A673 (cell line): Measurements from ENCODE around the gene TCL1B.

Experiments
- CTCF ChIP-seq: fragments of 300-800, 200-600 bp; sonication (generic); conservative IDR thresholded peaks from 2 replicates; pipeline ENCODE4 v1.5.1; 2017; ENCODE audit warnings: low read depth, mild to moderate bottlenecking, antibody characterized with exemption, low read length, moderate library complexity, mixed read lengths
- EZH2 ChIP-seq: fragments of 200-600 bp; sonication (generic); IDR thresholded peaks from 2 replicates; pipeline ENCODE4 v1.6.1; 2017; ENCODE audit warnings: borderline replicate concordance, low read depth, mild to moderate bottlenecking, mixed read lengths, antibody characterized with exemption, low read length; ENCODE audit not compliant: poor library complexity, severe bottlenecking

- no peak for TF ChIP-seq CTCF
- TF ChIP-seq EZH2 = no peak
Measured at GRCh38 chr14:95657454-95657853, 28.8 kb upstream of the TCL1B start.
